ENCODE measurements around the gene ATP6AP2.

DNA sequence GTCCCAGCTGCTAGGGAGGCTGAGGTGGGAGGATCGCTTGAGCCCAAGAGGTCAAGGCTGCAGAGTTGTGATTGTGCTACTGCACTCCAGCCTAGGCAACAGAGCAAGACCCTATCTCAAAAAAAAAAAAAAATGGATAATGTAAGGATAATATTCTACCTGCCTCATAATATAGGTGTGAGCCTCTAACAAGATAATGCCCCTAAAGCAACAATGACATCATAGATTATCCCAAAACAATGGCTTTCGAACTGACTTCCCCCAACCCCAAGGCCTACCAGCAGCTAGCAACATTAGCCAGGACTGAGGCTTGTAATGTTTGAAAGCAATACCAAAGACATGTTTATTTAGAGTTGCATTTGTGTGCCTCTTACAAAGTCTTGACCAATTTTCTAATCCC is 33.9 kb upstream of the ATP6AP2 start:
- TF ChIP-seq CTCF (conservative IDR thresholded peaks at IDR 0.05; ENCODE audit: low read length): no peak
- TF ChIP-seq EZH2phosphoT487 (IDR thresholded peaks at IDR 0.05; ENCODE audit: borderline replicate concordance, low read depth, low read length): no peak
